ENCODE measurements around the gene ZIC5. TPM values are rescaled to one million over a fixed set of nuclear protein-coding genes. Genes with fewer than 3 reads are reported as not detected.
"Not testable (repeated sequence)": the region's sequence is repeated elsewhere in the genome, so short reads cannot be mapped to it uniquely, and the experiment has no call there.

ZIC5 gene
- total RNA-seq, 2 donors from 2014 or later, result not detected

- no peak for DNase-seq
- ATAC-seq, result peak; percentile 71
- intact Hi-C loops (cut with DNase I, micrococcal nuclease), result no loop called here
Measured at GRCh38 chr13:99948907-99949678, 22.5 kb downstream of the ZIC5 start.

- DNase-seq, result no peak
- intact Hi-C loops (cut with DNase I, micrococcal nuclease), result no loop called here
- ATAC-seq, result no peak
Measured at GRCh38 chr13:99948411-99948810, 23.2 kb downstream of the ZIC5 start.

GRCh38 chr13:99947666-99948065 lies 23.9 kb downstream of the ZIC5 start:
- no peak for DNase-seq
- intact Hi-C loops (cut with DNase I, micrococcal nuclease), result no loop called here
- ATAC-seq, result no peak

- intact Hi-C loops (cut with DNase I, micrococcal nuclease); ATAC-seq; DNase-seq: not testable (repeated sequence)
Measured at GRCh38 chr13:99945515-99945914, 26.1 kb downstream of the ZIC5 start.

GRCh38 chr13:99944606-99945005 lies 27.0 kb downstream of the ZIC5 start:
- intact Hi-C loops (cut with DNase I, micrococcal nuclease), result no loop called here
- ATAC-seq, result no peak
- no peak for DNase-seq

GRCh38 chr13:99944102-99944501 lies 27.5 kb downstream of the ZIC5 start:
- DNase-seq (no peak), ATAC-seq (no peak)
- intact Hi-C loops (cut with DNase I, micrococcal nuclease), result no loop called here

- intact Hi-C loops (cut with DNase I, micrococcal nuclease), result no loop called here
- peak; percentile 48 for ATAC-seq
- no peak for DNase-seq
Measured at GRCh38 chr13:99941911-99942310, 29.7 kb downstream of the ZIC5 start.

GRCh38 chr13:99941086-99941485 lies 30.5 kb downstream of the ZIC5 start:
- ATAC-seq, result peak; percentile 90
- intact Hi-C loops (cut with DNase I, micrococcal nuclease), result no loop called here
- DNase-seq, result peak; percentile 60 to 76

GRCh38 chr13:99938635-99939034 lies 32.9 kb downstream of the ZIC5 start:
- DNase-seq (no peak), ATAC-seq (no peak)
- intact Hi-C loops (cut with DNase I, micrococcal nuclease), result no loop called here

- ATAC-seq, result no peak
- intact Hi-C loops (cut with DNase I, micrococcal nuclease), result no loop called here
Measured at GRCh38 chr13:99935772-99936171, 35.8 kb downstream of the ZIC5 start.

GRCh38 chr13:99932912-99933311 lies 38.7 kb downstream of the ZIC5 start:
- ATAC-seq (no peak), DNase-seq (no peak)
- intact Hi-C loops (cut with DNase I, micrococcal nuclease), result no loop called here

More at GRCh38 chr13:99935772-99936171, 35.8 kb downstream of the ZIC5 start:
- DNase-seq, result no peak

- DNase-seq, result no peak
- intact Hi-C loops (cut with DNase I, micrococcal nuclease), result no loop called here
- no peak for ATAC-seq
Measured at GRCh38 chr13:99930925-99931324, 40.6 kb downstream of the ZIC5 start.

- intact Hi-C loops (cut with DNase I, micrococcal nuclease), result no loop called here
- DNase-seq (no peak), ATAC-seq (no peak)
Measured at GRCh38 chr13:99929866-99930265, 41.7 kb downstream of the ZIC5 start.

GRCh38 chr13:99926014-99926731 lies 45.4 kb downstream of the ZIC5 start:
- ATAC-seq, result peak; percentile 75
- DNase-seq, result peak; percentile 49 to 56
- intact Hi-C loops (cut with DNase I, micrococcal nuclease), result no loop called here

- ATAC-seq, result no peak
- intact Hi-C loops (cut with DNase I, micrococcal nuclease), result no loop called here
- no peak for DNase-seq
Measured at GRCh38 chr13:99923877-99924582, 47.5 kb downstream of the ZIC5 start.

- intact Hi-C loops (cut with DNase I, micrococcal nuclease), result no loop called here
- peak; percentile 83 to 84 for DNase-seq
- ATAC-seq, result peak; percentile 98
Measured at GRCh38 chr13:99922631-99923404, 48.7 kb downstream of the ZIC5 start.

- no peak for DNase-seq
- ATAC-seq, result no peak
- intact Hi-C loops (cut with DNase I, micrococcal nuclease), result no loop called here
Measured at GRCh38 chr13:99919132-99919531, 52.4 kb downstream of the ZIC5 start.

- DNase-seq (no peak), ATAC-seq (peak; percentile 95)
- intact Hi-C loops (cut with DNase I, micrococcal nuclease), result no loop called here
Measured at GRCh38 chr13:99916366-99917103, 55.0 kb downstream of the ZIC5 start.

All from left colon (tissue), 2 donors.